Eye (tissue), 1 donor: Measurements from ENCODE around the gene BARHL2.
A peak's percentile ranks its signal among the peaks of the same experiment; 100 is the strongest.

Experiments used
- DNase-seq: peaks from one replicate; pipeline ENCODE4 v3.0.0-alpha.2; 2015

BARHL2 gene

GRCh38 chr1:90724926-90725656 lies 8.0 kb upstream of the BARHL2 start:
- peak; percentile 78 for DNase-seq

- DNase-seq, result peak; percentile 70
Observed at GRCh38 chr1:90724361-90724760, 7.3 kb upstream of the BARHL2 start.

- peak; percentile 72 for DNase-seq
Observed at GRCh38 chr1:90723590-90724108, 6.5 kb upstream of the BARHL2 start.

GRCh38 chr1:90722874-90723589 lies 5.9 kb upstream of the BARHL2 start:
- DNase-seq, result peak; percentile 49

- peak; percentile 93 for DNase-seq
Observed at GRCh38 chr1:90721210-90722194, 4.4 kb upstream of the BARHL2 start.

- peak; percentile 67 for DNase-seq
Observed at GRCh38 chr1:90720145-90720636, 3.1 kb upstream of the BARHL2 start.

GRCh38 chr1:90719330-90720144 lies 2.4 kb upstream of the BARHL2 start:
- peak; percentile 77 for DNase-seq

- DNase-seq, result peak; percentile 81
Observed at GRCh38 chr1:90718411-90719329, 1.6 kb upstream of the BARHL2 start.

- DNase-seq, result peak; percentile 88
Observed at GRCh38 chr1:90717665-90718410, 736 bp upstream of the BARHL2 start.

- DNase-seq, result no peak
Observed at GRCh38 chr1:90717356-90717664, 208 bp upstream of the BARHL2 start.

GRCh38 chr1:90716243-90716551 lies 905 bp downstream of the BARHL2 start:
- DNase-seq, result peak; percentile 75

- peak; percentile 57 for DNase-seq
Observed at GRCh38 chr1:90715309-90715708, 1.8 kb downstream of the BARHL2 start.

GRCh38 chr1:90714521-90714951 lies 2.6 kb downstream of the BARHL2 start:
- DNase-seq, result peak; percentile 55

GRCh38 chr1:90713741-90714509 lies 3.2 kb downstream of the BARHL2 start:
- peak; percentile 68 for DNase-seq

- DNase-seq, result peak; percentile 71
Observed at GRCh38 chr1:90712915-90713730, 4.0 kb downstream of the BARHL2 start.

- peak; percentile 54 for DNase-seq
Observed at GRCh38 chr1:90712153-90712856, 4.8 kb downstream of the BARHL2 start.

- peak; percentile 33 for DNase-seq
Observed at GRCh38 chr1:90711696-90712095, 5.4 kb downstream of the BARHL2 start.
